GM19372 (cell line): ENCODE data around the gene CNOT1.
"Not testable (repeated sequence)": the region's sequence is repeated elsewhere in the genome, so short reads cannot be mapped to it uniquely, and the experiment has no call there.

Experiments
- ATAC-seq: cut with Tn5 transposase; IDR thresholded peaks from one replicate; pipeline ENCODE4 v1.9.1; 2021; ENCODE audit warnings: mild to moderate bottlenecking, low read depth, moderate library complexity; ENCODE audit not compliant: unreplicated experiment

CNOT1 gene

GRCh38 chr16:58584831-58585505, 44.7 kb downstream of the CNOT1 start:
- no peak for ATAC-seq

- no peak for ATAC-seq
Observed at GRCh38 chr16:58582971-58583765, 46.5 kb downstream of the CNOT1 start.

GRCh38 chr16:58582133-58582532, 47.5 kb downstream of the CNOT1 start:
- no peak for ATAC-seq

DNA sequence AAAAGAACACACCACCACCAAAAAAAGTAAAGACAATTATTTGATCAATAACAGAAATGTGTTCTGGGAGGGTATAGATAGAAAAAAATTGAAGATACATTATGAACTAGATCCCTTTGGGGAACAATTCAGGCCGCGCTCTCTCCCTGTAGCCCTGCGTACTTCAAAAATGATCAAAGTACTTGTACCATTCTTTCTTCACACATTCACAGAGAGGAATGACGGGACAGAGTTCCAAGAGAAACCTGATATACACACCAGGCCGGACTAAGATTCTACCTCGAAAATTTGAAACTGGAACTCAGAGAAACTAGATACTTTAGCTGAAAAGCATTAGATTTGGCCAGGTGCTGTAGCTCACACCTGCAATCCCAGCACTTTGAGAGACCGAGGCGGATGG, 50.0 kb downstream of the CNOT1 start:
- no peak for ATAC-seq

DNA sequence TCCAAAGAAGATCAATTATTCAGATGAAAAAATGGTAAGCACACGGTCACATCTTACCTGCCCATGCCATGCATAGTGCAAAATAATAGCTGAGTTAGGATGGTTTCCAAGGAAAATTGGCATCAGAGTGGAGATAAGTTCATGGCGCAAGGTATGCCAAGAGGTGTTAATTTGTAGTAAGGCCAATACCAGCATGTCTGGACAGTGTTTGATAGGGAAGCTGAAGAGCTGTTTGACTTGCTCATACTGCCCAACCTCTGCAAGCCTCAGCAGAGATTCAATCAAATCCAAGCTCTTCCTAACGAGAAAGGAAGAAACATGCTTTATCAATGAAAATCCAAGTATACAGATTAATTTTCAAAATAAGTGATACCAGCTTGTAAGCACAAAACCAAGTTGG, 51.0 kb downstream of the CNOT1 start:
- ATAC-seq: no peak

GRCh38 chr16:58577141-58577540, 52.5 kb downstream of the CNOT1 start:
- no peak for ATAC-seq

GRCh38 chr16:58574895-58575294, 54.7 kb downstream of the CNOT1 start:
- ATAC-seq: no peak

GRCh38 chr16:58565697-58566096, 63.9 kb downstream of the CNOT1 start:
- ATAC-seq: not testable (repeated sequence)

- ATAC-seq: no peak
Observed at GRCh38 chr16:58563775-58564174, 65.9 kb downstream of the CNOT1 start.

- no peak for ATAC-seq
Observed at GRCh38 chr16:58563235-58563634, 66.4 kb downstream of the CNOT1 start.

- ATAC-seq: no peak
Observed at GRCh38 chr16:58556678-58557077, 72.9 kb downstream of the CNOT1 start.

- ATAC-seq: no peak
Observed at GRCh38 chr16:58551496-58551895, 78.1 kb downstream of the CNOT1 start.

DNA sequence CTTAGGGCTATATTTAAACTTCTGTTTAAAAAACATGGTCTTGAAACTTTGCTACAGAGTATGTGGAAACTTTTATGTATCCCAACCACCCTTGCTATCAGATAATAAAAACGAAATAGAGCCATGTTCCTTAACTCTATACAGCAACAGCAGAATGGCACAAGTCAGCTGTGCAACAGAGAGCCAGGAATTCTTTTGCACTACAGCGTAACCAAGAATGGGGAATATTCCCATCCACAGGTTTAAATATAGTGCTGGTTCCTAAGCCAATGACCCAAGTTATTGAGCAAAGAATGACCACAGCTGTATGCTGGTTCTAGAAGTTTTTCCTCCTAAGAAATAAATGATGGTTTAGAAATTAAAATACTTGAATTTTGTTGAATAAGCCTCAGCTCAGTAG, 81.2 kb downstream of the CNOT1 start:
- ATAC-seq: no peak

- no peak for ATAC-seq
Observed at GRCh38 chr16:58543685-58544084, 85.9 kb downstream of the CNOT1 start.

DNA sequence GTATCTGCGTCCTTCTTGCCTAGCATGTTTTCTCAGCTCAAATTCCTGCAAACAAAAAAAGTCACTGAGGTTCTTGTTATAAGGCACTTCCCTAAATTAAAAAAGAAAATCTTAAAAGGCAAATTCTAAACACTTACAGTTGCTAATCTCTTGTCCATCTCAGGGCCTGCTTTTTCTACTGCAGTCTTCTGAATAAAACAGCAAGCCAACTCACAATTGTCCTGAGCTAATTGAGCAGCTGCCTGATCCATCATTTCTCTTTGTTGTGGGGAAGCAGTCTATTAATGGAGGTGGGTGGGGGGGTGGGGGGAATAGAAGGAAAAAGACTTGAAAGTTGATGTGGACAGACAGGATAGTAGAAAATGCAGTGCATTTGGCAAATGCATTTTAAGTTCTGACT, 87.3 kb downstream of the CNOT1 start:
- ATAC-seq: no peak

- ATAC-seq: no peak
Observed at GRCh38 chr16:58541711-58542110, 87.9 kb downstream of the CNOT1 start.

DNA sequence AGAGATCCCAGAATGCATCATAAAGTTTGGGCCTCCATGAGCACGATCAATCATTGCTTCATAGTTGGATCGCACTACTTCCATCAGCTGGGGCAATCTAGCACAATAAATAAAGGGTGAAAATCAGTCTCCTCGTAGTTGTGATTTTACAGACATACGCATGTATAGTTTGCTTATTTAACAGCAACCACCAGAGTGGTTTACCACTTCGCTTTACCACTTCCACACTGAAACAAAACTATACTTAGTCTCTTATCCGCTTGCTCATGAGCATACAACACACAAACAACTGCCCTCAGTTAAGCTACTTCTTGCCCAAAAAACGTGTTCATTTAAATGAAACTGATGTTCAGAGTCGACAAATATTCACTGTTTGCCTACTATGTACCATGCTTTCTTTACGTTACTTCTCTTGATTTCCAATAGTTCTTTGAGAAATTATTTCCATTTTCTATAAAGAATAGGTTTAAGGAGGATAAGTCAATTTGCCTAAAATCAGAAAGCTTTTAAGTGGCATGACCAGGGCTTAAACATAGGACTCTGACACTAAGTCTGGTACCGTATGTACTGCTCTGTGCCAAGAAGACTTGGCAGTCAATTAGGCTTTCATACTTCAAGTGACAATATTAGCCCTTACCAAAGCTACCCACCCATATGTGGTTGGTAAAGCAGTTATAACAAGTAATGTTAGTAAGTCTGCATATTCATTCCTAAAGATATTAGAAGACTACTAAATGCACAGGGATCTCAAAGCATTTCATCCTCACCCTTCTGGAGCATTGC, 92.3 kb downstream of the CNOT1 start:
- no peak for ATAC-seq

DNA sequence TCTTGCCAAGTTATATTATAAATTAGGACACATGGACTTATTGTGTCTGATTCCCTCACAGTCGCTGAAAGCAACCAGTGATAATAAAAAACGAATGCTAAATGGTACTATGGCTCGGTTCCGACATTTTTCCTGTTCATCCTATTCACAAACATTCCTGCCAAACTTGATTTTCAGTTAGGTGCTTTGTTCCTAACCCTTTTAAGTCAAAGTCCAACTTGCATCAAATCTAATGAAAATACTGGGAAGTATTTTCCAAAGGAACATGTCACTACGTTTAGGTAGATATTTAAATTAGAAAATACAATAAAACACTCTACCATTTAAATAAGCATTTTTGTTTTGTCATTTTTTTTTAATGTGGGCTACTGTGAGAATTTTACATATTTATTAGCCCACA, 93.3 kb downstream of the CNOT1 start:
- no peak for ATAC-seq

GRCh38 chr16:58535100-58535499, 94.5 kb downstream of the CNOT1 start:
- no peak for ATAC-seq

DNA sequence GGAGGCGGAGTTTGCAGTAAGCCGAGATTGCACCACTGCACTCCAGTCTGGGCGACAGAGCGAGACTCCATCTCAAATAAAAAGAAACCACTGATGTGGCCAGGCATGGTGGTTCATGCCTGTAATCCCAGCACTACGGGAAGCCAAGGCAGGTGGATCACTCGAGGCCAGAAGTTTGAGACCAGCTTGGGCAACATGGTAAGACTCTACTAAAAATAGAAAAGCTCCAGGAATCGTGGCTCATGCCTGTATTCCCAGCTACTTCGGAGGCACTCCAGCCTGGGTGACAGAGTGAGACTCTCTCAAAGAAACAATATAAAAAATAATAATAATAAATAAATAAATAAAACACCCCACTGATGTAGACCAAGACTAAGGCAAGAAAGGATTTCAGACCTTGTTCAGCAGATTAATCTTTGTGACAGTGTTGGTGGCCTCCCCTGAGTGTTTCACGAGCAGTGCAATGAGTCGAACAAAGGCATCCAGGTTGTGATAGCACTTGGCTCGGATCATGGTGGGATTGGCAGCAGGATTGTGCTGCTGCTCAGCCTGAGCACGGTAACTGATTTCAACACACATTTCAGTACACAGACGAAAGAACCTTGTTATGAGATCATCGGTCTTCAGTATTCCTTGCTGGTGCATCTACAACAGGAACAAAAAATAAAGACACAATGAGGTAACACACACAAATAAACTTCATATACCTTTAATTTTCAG, 95.7 kb downstream of the CNOT1 start:
- ATAC-seq: no peak

DNA sequence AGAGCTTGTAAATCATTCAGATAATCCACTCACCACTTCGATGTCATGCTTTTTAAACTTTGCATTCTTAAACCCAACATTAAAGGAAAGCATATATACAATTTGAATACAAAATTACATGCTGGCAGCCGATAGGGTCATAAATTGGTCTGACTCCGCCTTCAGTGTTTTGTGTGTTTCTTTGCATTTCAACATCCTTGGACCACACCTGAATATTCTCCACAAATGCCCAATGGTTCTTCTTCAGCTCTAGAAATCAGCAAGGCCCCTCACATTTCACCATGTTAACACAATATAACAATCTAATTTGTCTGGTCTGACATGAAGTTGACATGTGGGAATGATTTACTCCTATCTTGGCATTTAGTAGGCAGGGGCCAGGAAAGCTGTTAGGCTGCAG, 97.2 kb downstream of the CNOT1 start:
- ATAC-seq: no peak
